Cardiac fibroblast (primary cell): ENCODE data around the gene LAMA1.

Experiments used
- DNase-seq, 2 donors: peaks; one replicate each; pipeline versions ENCODE4 v3.0.0 to v3.0.0-alpha.2; 2010; ENCODE audit warnings: low read depth in 2 of 2
- H3K4me3 ChIP-seq, 2 donors: replicated peaks in 1 of 2; 1 replicate in 1 of 2; 2 replicates in 1 of 2; pipeline ENCODE4 v1.5.1; 2011; ENCODE audit warnings: low read depth in 2 of 2, low read length in 2 of 2, mild to moderate bottlenecking in 2 of 2, moderate library complexity in 1 of 2
- CTCF ChIP-seq: IDR thresholded peaks from one replicate; pipeline ENCODE4 v1.5.1; 2011; ENCODE audit warnings: low read depth, mild to moderate bottlenecking, low read length, inconsistent platforms

LAMA1 gene

GRCh38 chr18:6949800-6950586 is 167.6 kb downstream of the LAMA1 start:
- no peak for DNase-seq
- H3K4me3 ChIP-seq = no peak overlapping the region
- TF ChIP-seq CTCF = no peak

DNA sequence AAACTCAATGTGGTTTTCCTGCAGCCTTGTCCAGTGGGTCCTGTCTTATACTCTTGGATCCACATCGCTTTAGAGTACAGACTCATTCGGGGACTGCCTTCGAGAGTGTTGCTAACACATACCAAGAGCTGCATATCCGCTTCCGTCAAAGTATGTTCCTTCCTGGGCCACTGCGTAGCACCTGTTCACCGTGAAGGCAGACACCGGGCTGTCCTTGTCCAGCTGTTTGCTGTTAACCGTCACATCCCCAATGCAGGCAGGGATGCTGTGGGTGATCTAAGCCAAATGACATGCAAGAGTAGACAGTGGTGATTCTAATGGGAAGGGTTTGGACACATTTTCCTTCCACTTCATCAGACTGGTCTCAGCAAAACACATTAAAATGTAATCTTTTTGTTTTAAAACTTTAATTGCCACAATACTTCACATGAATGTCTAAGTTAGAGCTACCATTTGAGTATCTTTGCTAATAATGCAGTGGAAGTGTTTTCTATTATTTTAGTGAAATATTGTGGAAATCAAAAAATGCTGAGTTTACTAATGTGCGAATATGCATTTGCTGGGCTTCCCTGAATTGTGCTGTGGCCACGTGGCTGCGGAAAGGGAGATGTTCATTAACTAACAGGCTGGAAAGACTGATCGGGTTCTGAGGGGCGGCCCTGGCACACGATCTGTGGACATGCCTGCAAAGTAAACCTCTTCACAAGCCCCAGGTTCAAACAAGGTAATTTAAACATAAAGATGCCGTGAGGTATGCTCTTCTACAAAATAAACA is 169.1 kb downstream of the LAMA1 start:
- no peak overlapping the region for H3K4me3 ChIP-seq
- TF ChIP-seq CTCF = no peak
- no peak for DNase-seq

DNA sequence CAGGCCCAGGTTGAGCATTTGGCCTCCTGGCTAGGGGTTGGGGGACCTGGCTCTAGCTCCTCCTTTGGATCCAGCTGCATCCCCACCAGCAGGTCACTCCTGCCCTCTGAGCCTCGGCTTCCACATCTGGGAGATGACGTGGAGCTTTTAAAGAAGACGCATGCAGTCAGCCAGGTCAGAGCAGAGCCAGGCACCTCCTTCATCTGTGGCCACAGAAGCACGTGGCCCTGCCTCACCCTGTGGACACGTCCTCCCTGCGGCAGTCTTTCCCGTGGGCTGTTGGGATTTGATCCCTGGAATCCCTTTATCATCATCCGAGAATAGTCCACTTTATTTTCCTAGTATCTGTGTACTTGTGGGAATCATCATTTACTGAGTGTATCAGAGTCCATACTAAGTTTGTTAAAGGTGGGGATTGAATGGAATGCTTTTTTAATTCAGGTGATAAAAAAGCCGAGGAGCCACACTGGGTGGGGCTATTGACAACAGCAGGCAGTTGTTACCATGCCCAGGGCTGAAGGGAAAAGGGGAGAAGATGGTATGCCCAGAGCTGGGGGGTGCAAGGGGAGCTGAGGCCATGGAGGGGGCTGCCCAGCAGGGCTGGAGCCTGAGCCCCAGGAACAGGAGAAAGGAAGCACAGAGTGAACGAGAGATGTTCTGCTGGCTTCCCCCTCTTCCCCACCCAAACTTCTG is 170.1 kb downstream of the LAMA1 start:
- no peak for TF ChIP-seq CTCF

GRCh38 chr18:6943143-6943542 is 174.5 kb downstream of the LAMA1 start:
- no peak for DNase-seq
- no peak overlapping the region for H3K4me3 ChIP-seq
- TF ChIP-seq CTCF = no peak

More for the DNA sequence above, 170.1 kb downstream of the LAMA1 start:
- no peak overlapping the region for H3K4me3 ChIP-seq
- no peak for DNase-seq

- no peak for TF ChIP-seq CTCF
- no peak overlapping the region for H3K4me3 ChIP-seq
These were observed 174.9 kb downstream of the LAMA1 start for GRCh38 chr18:6942742-6943141.

GRCh38 chr18:6941996-6942395 is 175.6 kb downstream of the LAMA1 start:
- H3K4me3 ChIP-seq = no peak overlapping the region
- DNase-seq = no peak
- TF ChIP-seq CTCF = no peak

More at GRCh38 chr18:6942742-6943141, 174.9 kb downstream of the LAMA1 start:
- DNase-seq = no peak
